Stimulated activated CD8-positive, alpha-beta memory T cell treated with anti-CD3 and anti-CD28 coated beads, Interleukin-7, amount 100 ng/mL, for 1 hour (primary cell): ENCODE measurements around the gene ANAPC2.

ENCODE experiments used
- DNase-seq, 2 donors: peaks; one replicate each; pipeline ENCODE4 v3.0.0-alpha.2; 2020; ENCODE audit warnings: low read depth in 2 of 2

The ANAPC2 gene

GRCh38 chr9:137215196-137215986, 27.0 kb upstream of the ANAPC2 start:
- no peak for DNase-seq

GRCh38 chr9:137214620-137215019, 26.3 kb upstream of the ANAPC2 start:
- no peak for DNase-seq

DNA sequence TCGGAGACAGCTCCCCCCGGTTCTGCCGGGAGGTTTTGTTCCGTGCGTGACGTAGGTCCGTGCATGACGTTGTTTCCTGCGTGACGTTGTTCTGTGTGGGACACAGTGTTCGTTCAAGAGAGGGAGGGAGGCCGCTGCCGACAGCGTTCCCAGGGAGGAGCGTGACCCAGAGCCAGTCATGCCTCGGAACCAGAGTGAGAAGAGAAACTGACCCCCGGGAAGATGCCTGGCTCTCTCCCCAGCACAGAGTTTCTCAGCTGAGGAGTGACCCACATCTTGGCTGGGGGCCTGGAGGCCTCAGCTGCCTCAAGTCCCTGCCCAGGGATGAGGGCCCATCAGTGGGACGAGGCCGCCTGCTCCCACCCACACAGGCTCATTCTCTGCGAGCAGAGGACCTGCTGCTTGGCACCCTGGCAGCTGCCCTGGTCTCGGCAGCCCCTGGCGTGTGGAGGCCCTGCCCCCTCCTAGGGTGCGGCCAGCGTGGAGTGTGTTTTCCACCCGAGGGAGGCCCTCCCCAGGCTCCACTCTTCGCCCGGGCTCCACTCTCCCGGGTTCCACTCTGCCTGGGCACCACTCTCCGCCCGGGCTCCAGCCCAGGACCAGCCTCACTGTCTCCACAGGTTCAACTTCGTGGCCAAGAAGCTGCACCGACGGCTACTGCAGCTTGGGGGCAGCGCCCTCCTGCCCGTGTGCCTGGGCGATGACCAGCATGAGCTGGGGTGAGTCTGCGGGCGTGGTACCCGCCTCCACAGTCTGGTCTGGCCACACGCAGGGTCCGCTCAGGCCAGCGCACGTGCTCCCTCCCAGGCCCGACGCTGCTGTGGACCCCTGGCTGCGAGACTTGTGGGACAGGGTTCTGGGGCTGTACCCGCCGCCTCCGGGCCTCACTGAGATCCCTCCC, 25.1 kb upstream of the ANAPC2 start:
- no peak for DNase-seq

- no peak for DNase-seq
Measured at GRCh38 chr9:137212520-137212919, 24.2 kb upstream of the ANAPC2 start.

GRCh38 chr9:137211532-137211931, 23.2 kb upstream of the ANAPC2 start:
- no peak for DNase-seq

DNA sequence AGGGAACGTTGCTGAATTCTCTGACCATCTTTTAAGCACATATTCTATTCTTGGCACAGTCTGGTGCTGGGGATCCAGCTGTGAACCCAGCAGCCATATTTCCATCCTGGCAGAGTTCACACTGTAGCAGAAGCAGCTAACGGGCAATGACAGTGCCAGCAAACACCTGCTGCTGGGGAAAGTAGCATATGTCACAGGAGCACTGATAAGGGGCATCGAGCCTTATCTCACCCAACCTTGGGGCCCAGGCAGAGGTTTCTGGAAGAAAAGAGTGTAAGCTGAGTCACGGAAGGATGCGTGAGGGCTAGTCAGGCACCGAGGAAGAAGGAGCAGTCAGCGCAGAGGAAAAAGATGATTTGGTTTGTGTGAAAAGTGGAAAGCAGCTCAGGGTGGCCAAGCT, 18.2 kb upstream of the ANAPC2 start:
- no peak for DNase-seq

DNA sequence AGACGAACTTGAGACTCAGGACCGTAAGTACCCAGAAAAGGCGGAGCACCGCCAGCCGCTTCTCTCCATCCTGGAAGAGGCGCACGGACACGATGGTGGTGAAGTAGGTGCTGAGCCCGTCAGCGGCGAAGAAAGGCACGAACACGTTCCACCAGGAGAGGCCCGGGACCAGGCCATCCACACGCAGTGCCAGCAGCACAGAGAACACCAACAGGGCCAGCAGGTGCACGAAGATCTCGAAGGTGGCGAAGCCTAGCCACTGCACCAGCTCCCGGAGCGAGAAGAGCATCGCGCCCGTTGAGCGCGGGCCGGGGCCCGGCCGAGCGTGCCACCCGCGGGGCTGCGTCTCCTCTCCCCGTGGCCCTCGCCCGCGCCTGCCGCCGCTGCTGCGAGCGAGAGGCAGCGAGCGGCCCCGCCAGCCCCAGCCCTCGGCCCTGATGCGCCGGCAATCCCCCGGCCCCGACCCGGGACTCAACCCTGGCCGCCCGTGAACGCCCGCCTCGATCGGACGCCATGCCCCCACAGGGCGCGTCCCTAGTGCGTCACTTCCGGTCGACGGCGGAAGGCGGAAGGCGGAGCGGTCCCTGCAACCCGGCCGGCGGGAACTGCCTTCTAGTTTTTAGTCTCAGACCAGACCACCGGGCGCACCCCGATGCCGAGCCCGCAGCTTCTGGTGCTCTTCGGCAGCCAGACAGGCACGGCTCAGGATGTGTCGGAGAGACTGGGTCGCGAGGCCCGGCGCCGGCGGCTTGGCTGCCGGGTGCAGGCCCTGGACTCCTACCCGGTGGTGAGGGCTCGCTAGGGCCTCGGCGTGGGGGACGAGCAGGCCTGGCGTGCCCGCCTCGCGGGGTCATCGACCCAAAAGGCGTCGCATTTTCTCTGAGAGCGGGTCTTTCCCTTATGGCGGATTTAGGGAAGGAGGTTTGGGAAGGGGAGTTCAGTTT, 17.0 kb upstream of the ANAPC2 start, which contains the start of the genes NDOR1 and TMEM203:
TSS of gene NDOR1 (plus strand) at position 575 of the 944 bp plus-strand sequence. CDS start at position 653, 78 bp downstream.
TSS of gene TMEM203 (minus strand) at position 523 of the 944 bp plus-strand sequence. CDS start at position 289, 234 bp downstream.
- peak; percentile 91 to 92 for DNase-seq

- no peak for DNase-seq
Measured at GRCh38 chr9:137204731-137205125, 16.4 kb upstream of the ANAPC2 start.

- no peak for DNase-seq
Measured at GRCh38 chr9:137202966-137203365, 14.6 kb upstream of the ANAPC2 start.

DNA sequence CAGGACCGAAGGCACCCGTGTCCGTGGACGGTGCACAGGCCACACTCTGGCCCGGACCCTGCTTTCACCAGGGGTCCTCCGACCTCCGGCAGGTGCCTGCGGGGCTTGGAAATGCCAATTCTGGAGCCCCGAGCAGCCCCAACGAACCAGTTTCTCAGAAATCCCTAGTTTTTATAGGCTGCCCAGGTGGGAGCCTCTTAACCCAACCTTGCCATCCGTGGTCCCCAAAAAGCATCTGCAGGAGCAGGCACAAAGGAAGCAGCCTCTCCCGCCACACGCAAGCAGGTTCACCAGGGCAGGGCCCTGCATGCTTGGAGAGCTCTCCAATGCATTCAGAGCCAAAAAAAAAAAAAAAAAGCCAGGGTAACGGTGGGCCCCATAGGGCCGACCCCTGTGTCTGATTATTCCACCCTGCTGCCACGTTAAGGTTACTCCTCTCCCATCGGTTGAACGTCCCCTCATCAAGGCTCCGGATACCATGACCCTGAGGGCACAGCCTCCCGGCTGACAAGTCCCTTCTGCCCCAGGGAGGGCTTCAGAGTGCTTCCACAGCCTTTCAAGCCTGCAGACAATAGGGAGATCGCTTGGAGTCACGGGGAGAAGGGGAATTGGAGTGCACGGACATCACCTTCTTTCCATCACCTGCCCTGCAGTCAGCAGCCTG, 13.0 kb upstream of the ANAPC2 start:
- DNase-seq: no peak

DNA sequence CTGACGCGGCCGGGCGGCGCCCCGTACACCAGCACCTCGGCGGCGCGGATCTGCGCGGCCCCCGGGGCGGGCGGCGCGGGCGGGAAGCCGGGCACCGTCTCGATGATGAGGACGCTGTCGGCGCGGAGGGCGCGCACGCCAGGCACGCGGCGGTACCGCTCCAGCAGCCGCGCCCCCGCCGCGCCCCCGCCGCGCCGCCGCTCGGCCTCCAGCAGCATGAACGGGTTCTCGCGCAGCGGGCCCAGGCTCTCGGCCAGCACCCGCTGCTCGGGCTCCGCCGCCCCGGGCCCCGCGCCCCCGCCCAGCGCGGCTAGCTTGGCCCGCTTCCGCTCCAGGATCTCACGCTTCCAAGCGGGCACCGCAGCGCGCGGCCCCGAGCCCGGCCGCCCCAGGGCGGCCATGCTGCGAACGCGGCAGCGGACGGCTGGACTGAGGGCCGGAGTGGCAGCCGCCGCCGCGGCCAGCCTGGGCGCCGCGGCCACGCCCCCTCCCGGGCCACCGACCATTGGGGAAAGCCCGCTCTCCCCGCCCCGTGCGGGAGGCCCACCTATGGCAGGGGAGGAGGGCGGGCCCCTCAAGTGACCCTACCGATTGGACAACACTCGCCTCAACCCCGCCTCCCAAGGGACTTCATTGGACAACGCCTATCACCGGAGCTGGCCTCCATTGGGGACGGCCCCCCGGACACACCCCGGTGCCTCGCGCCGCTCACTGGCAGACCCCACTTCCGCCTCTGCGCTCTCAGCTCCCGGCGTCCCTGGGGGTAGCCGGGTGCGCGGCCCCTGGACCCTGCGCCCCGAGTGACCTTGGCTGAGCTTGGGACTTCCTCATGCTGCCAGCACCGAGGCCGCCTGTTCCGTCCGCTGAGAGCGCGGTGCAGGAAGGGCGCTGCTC, 12.2 kb upstream of the ANAPC2 start, which contains the start of gene TPRN:
TSS of gene TPRN (minus strand) at position 431 of the 894 bp plus-strand sequence. CDS start at position 401, 30 bp downstream.
- DNase-seq: peak; percentile 93

- DNase-seq: no peak
Measured at GRCh38 chr9:137199411-137200121, 11.2 kb upstream of the ANAPC2 start.

DNA sequence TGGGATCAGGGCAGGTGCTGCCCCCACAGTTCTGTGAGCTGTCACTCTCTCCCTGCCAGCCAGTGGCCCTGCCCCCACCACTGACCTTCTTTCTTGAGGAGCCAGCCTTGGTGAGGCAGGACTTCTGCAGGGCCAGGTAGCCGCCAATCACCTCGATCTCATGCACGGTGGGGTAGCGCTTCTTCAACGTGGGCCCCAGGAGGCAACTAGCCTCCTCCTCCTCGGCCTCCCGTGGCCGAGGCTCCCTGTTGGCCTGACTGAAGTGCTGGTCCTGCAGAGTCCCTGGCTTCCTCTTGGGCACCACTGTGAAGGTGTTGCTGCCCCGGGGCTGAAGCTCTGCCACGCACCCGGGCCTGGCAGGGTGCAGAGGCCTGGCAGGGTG, 10.5 kb upstream of the ANAPC2 start:
- no peak for DNase-seq

GRCh38 chr9:137198051-137198901, 9.9 kb upstream of the ANAPC2 start:
- DNase-seq: no peak

- DNase-seq: no peak
Measured at GRCh38 chr9:137195525-137196220, 7.3 kb upstream of the ANAPC2 start.

DNA sequence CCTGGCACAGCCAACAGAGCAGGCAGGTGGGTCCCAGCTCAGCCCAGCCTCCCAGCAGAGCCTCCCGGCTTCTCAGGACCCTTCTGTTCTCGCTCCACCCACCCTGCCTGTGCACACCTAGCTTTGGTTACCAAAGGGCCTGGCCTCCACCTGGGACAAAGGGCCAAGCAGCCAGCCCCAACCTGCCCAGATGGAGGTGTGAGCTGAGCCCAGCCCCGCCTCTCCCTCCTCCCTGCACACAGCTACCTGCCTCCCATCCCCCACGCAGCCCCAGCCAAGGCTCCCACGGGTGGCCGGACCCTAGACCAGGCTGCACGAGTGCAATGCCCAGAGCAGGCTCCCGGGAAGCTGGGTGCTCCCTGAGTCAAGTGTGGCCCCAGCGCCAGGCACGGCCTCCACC, 6.5 kb upstream of the ANAPC2 start:
- DNase-seq: no peak

- DNase-seq: no peak
Measured at GRCh38 chr9:137194388-137194787, 6.0 kb upstream of the ANAPC2 start.

DNA sequence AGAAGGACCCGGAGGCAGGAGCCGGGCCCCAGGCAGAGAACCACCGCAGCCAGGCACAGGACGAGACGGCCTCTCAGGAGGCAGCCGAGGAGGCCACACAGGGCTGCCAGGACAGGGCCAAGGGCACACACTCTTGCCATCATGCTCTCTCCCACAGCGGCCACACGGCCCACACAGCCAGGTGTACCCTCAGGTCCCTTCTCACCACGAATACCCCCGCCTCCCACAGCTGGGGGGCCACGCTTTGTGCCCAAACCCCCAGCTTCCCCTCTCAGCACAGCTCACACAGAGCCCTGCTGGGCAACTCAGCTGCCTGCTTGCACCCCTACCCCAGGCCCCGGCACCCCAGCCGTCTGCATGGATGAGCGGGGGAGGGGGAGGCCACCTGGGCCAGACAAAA, 5.4 kb upstream of the ANAPC2 start:
- DNase-seq: no peak
